B cell (primary cell): ENCODE results near the gene ACAD8. TPM values are rescaled to one million over a fixed set of nuclear protein-coding genes. Genes with fewer than 3 reads are reported as not detected.

ENCODE experiments used
- ATAC-seq: fragments of 200-7000 bp; cut with Tn5 transposase; one replicate; pipeline ENCODE4 v1.10.0; 2021; ENCODE audit warnings: low read depth, mild to moderate bottlenecking, moderate number of reproducible peaks, moderate library complexity
- CTCF ChIA-PET: fragments of 350-600 bp; sonication (Branson Sonifier 250); formaldehyde crosslinking; loops from one replicate; lab custom pipeline; 2021; ENCODE audit warnings: antibody characterized with exemption, inconsistent platforms; lab: Charles Lee
- POLR2A ChIA-PET: fragments of 350-600 bp; sonication (Branson Sonifier 250); formaldehyde crosslinking; loops from one replicate; lab custom pipeline; 2021; ENCODE audit warnings: antibody characterized with exemption; lab: Charles Lee
- DNase-seq: peaks from one replicate; pipeline ENCODE4 v3.0.0; 2013
- H2AFZ ChIP-seq: 2 replicates; pipeline ENCODE4 v1.6.1; 2012; ENCODE audit warnings: mild to moderate bottlenecking, low read depth, low read length; ENCODE audit not compliant: insufficient read depth, poor library complexity, severe bottlenecking
- H3K27ac ChIP-seq, 2 donors: 1 replicate in 1 of 2; 2 replicates in 1 of 2; pipeline ENCODE4 v1.5.1; 2012 to 2013; ENCODE audit warnings: low read length in 2 of 2, mild to moderate bottlenecking in 2 of 2, moderate library complexity in 1 of 2
- H3K27me3 ChIP-seq, 4 experiments: fragments of 200-600 bp in 1 of 4; sonication (generic) in 1 of 4; replicated peaks in 1 of 4; 1 replicate in 2 of 4; 2 replicates in 2 of 4; pipeline versions ENCODE4 v1.6.1 to v1.7.0; 2013 to 2016; ENCODE audit warnings: low read length in 3 of 4, mild to moderate bottlenecking in 2 of 4, mixed read lengths in 1 of 4, moderate library complexity in 1 of 4; ENCODE audit not compliant: insufficient read depth in 4 of 4, control insufficient read depth in 3 of 4; ENCODE audit errors: control extremely low read depth in 1 of 4
- H3K36me3 ChIP-seq, 2 experiments: replicated peaks in 1 of 2; 1 replicate in 1 of 2; 2 replicates in 1 of 2; pipeline versions ENCODE4 v1.6.1 to v1.7.1; 2013; ENCODE audit warnings: low read length in 1 of 2; ENCODE audit not compliant: insufficient read depth in 2 of 2, control insufficient read depth in 1 of 2; ENCODE audit errors: control extremely low read depth in 1 of 2, extremely low read depth in 1 of 2
- H3K4me1 ChIP-seq, 2 donors: fragments of 200-600 bp in 1 of 2; sonication (generic) in 1 of 2; 1 replicate in 1 of 2; 2 replicates in 1 of 2; pipeline versions ENCODE4 v1.5.1 to v1.6.1; 2013 to 2017; ENCODE audit warnings: low read length in 2 of 2; ENCODE audit not compliant: control insufficient read depth in 2 of 2, insufficient read depth in 2 of 2
- H3K4me2 ChIP-seq: replicated peaks from 2 replicates; pipeline ENCODE3; 2012; ENCODE audit warnings: mild to moderate bottlenecking, low read depth, low read length; ENCODE audit not compliant: poor library complexity, severe bottlenecking
- H3K4me3 ChIP-seq, 5 experiments: fragments of 200-600 bp in 1 of 5; sonication (generic) in 1 of 5; 1 replicate in 3 of 5; 2 replicates in 2 of 5; pipeline versions ENCODE4 v1.5.1 to v1.7.0; 2011 to 2016; ENCODE audit warnings: low read length in 4 of 5, mild to moderate bottlenecking in 4 of 5, low read depth in 2 of 5, control low read depth in 1 of 5, moderate library complexity in 1 of 5; ENCODE audit not compliant: insufficient read depth in 1 of 5; ENCODE audit errors: control extremely low read depth in 1 of 5, extremely low read depth in 1 of 5
- H3K79me2 ChIP-seq: fragments of 200-600 bp; sonication (generic); one replicate; pipeline ENCODE4 v1.6.0; 2016; ENCODE audit warnings: low read length; ENCODE audit not compliant: control insufficient read depth, insufficient read depth
- H3K9ac ChIP-seq: fragments of 200-600 bp; sonication (generic); 2 replicates; pipeline ENCODE4 v1.6.1; 2017; ENCODE audit warnings: mild to moderate bottlenecking, low read length, moderate library complexity
- H3K9me3 ChIP-seq, 3 donors: one replicate each; pipeline versions ENCODE4 v1.6.1 to v1.7.1; 2013; ENCODE audit warnings: low read length in 2 of 3; ENCODE audit not compliant: control insufficient read depth in 2 of 3, insufficient read depth in 1 of 3; ENCODE audit errors: control extremely low read depth in 1 of 3
- H4K20me1 ChIP-seq: 2 replicates; pipeline ENCODE4 v1.6.0; 2012; ENCODE audit warnings: mild to moderate bottlenecking, low read length; ENCODE audit not compliant: insufficient read depth, control insufficient read depth, poor library complexity, severe bottlenecking
- H3K27ac Mint-ChIP-seq: one replicate; pipeline ENCODE4 v1.8.0; 2021; ENCODE audit warnings: mixed read lengths
- H3K27me3 Mint-ChIP-seq: one replicate; pipeline ENCODE4 v1.8.0; 2021; ENCODE audit warnings: mixed read lengths
- H3K4me1 Mint-ChIP-seq: one replicate; pipeline ENCODE4 v1.8.0; 2021; ENCODE audit warnings: mixed read lengths
- H3K4me3 Mint-ChIP-seq: one replicate; pipeline ENCODE4 v1.8.0; 2021; ENCODE audit warnings: mixed read lengths
- H3K9me3 Mint-ChIP-seq: one replicate; pipeline ENCODE4 v1.8.0; 2022; ENCODE audit warnings: mixed read lengths; ENCODE audit not compliant: insufficient read depth
- EZH2 ChIP-seq: IDR thresholded peaks from 2 replicates; pipeline ENCODE4 v1.6.1; 2012; ENCODE audit warnings: borderline replicate concordance, low read depth, mild to moderate bottlenecking, moderate library complexity, low read length; ENCODE audit not compliant: insufficient read depth, poor library complexity, severe bottlenecking
- WGBS: methylation state at CpG from one replicate; pipeline ENCODE4 v1.1.5; 2013; ENCODE audit warnings: missing lambda C conversion rate; ENCODE audit not compliant: insufficient coverage; 5-methylcytosine and 5-hydroxymethylcytosine counted together
- intact Hi-C: fragments of 100-400 bp; cut with micrococcal nuclease; formaldehyde crosslinking; loops from one replicate; pipeline ENCODE4 v1.10.0; 2022
- polyA plus RNA-seq: library from polyadenylated mRNA; depleted of rRNA; stranded (reverse); fragments of >200 nt; gene quantifications from 2 replicates; pipeline ENCODE4 v1.2.3, GENCODE V29; 2012
- total RNA-seq, 2 donors: library from RNA; stranded (reverse); fragments of 120-200 nt in 1 of 2; gene quantifications; 1 replicate in 1 of 2; 2 replicates in 1 of 2; pipeline versions ENCODE4 v1.2.3 to v1.2.4, GENCODE V29; 2013 to 2022
- TF ChIP-seq, protein P1 (sequence below): fragments of 200-600 bp; IDR thresholded peaks from one replicate; pipeline ENCODE4 v1.8.0; 2022; ENCODE audit warnings: antibody characterized with exemption, mild to moderate bottlenecking

ACAD8 gene
- total and polyA plus RNA-seq, 2 donors (not counting 1 experiment from before 2014, with no cell fraction given) = 26.5 to 33.6 TPM

DNA sequence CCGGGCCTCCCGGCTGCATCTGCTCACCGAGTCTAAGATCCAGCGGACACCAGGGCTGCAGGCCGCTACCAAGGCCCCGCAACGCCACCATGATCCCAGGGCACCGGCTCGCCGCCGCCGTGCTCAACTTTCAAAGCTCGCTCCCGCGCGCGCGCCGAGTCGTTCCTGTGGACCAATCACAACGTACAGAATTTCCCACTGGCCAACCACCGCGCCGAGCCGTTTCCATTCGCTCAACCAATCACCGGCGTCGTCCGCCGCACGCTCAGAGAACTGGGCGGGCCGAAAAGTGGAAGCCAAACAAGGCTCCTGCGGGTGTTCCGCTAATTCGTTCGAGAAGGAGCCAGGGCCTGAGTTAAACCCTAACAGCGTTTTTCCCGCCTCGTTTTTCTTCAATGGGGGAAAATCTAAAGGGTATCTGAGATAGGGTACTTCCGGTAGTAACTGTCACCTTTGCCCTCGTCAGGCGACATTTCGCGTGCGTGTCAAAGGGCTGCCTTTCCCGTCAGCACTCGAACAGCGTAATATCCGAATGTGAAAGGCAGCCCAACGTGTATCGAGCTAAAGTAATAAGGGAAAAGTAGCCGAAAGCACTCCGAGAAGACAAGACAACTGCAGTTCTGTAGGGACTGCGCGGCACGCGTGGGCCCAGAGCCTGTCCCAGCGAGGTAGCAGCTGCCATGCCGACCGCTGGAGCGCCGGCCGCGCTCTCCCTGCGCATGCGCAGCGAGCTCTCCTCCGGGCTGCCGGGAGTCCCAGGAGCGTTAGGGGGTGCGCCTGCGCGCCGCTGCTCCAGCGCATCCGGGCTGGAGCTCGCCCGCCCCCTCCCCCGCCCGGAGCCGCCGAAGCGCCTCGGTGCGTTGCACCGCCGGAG is 29.3 kb upstream of the ACAD8 start, which contains the start of the genes NCAPD3 and VPS26B:
Gene NCAPD3 (minus strand): TSS at position 132 of the 874 bp plus-strand sequence. CDS start 41 bp downstream, at position 91.
Gene VPS26B (plus strand): TSS at position 836 of the 874 bp plus-strand sequence. CDS start 452 bp downstream, outside the sequence.
- Mint-ChIP-seq H3K9me3 (no peaks in the 10 kb centered on the region), H3K27me3 (peaks cover 15% of the 10 kb centered on the region), H3K4me1 (peaks cover 47% of the 10 kb centered on the region), H3K27ac (peak within 1 kb of the TSS; percentile 97), H3K4me3 (peak within 1 kb of the TSS; percentile 96)
- peak within 1 kb of the TSS; percentile 92 for H3K4me2 ChIP-seq
- under 1% methylated on average over 89 of the region's 89 CpGs for WGBS
- DNase-seq (peak; percentile 97), ATAC-seq (peak; percentile 76)
- peaks cover 0 to 25% (median 15%) of the 10 kb centered on the region in 4 experiments for H3K27me3 ChIP-seq
- H3K79me2 ChIP-seq = peaks cover 50% of the 10 kb centered on the region
- peaks cover 0 to 6% of the 10 kb centered on the region in 2 experiments for H3K36me3 ChIP-seq
- peaks cover 38% of the 10 kb centered on the region for H4K20me1 ChIP-seq
- peaks cover 34 to 44% of the 10 kb centered on the region in 2 donors for H3K4me1 ChIP-seq
- H3K9ac ChIP-seq = peak within 1 kb of the TSS; percentile 97
- H3K9me3 ChIP-seq = no peaks in the 10 kb centered on the region
- H3K4me3 ChIP-seq = peak within 1 kb of the TSS; percentile 74 to 98 (median 96)
- TF ChIP-seq, protein P1, sequence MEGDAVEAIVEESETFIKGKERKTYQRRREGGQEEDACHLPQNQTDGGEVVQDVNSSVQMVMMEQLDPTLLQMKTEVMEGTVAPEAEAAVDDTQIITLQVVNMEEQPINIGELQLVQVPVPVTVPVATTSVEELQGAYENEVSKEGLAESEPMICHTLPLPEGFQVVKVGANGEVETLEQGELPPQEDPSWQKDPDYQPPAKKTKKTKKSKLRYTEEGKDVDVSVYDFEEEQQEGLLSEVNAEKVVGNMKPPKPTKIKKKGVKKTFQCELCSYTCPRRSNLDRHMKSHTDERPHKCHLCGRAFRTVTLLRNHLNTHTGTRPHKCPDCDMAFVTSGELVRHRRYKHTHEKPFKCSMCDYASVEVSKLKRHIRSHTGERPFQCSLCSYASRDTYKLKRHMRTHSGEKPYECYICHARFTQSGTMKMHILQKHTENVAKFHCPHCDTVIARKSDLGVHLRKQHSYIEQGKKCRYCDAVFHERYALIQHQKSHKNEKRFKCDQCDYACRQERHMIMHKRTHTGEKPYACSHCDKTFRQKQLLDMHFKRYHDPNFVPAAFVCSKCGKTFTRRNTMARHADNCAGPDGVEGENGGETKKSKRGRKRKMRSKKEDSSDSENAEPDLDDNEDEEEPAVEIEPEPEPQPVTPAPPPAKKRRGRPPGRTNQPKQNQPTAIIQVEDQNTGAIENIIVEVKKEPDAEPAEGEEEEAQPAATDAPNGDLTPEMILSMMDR = no peak
- TF ChIP-seq EZH2 = no peak
- POLR2A ChIA-PET = interaction anchor here (0.7 to 1.7 kb wide), 6 partner anchors 10 to 29 kb away, joined by 3 to 9 read pairs (median 6); partner anchors contain the start of genes ACAD8 and THYN1
- H2AFZ ChIP-seq = peak within 1 kb of the TSS; percentile 100
- peak within 1 kb of the TSS; percentile 90 to 91 for H3K27ac ChIP-seq
- CTCF ChIA-PET = interaction anchor here (0.6 to 5.3 kb wide), 8 partner anchors 15 to 174 kb away, joined by 3 to 32 read pairs (median 6); partner anchors contain the start of genes ACAD8 and THYN1
- intact Hi-C loops = loop anchor here (1.0 to 2.0 kb wide), 3 partner anchors 17 to 156 kb away; partner anchors contain the start of genes ACAD8 and THYN1
